Ectodermal cell (in vitro differentiated cells): Measurements from ENCODE around the gene PDS5B.

Experiments
- H3K27ac ChIP-seq: 2 replicates; pipeline ENCODE4 v1.7.0; 2013; ENCODE audit warnings: mild to moderate bottlenecking, low read depth, low read length; ENCODE audit not compliant: insufficient read depth, poor library complexity, severe bottlenecking
- H3K27me3 ChIP-seq: 2 replicates; pipeline ENCODE4 v1.7.0; 2013; ENCODE audit warnings: mild to moderate bottlenecking, low read length; ENCODE audit not compliant: insufficient read depth, control insufficient read depth, poor library complexity, severe bottlenecking
- H3K36me3 ChIP-seq: one replicate; pipeline ENCODE4 v1.7.0; 2013; ENCODE audit warnings: low read length; ENCODE audit not compliant: control insufficient read depth, insufficient read depth
- H3K4me1 ChIP-seq: one replicate; pipeline ENCODE4 v1.7.0; 2013; ENCODE audit warnings: low read length; ENCODE audit not compliant: control insufficient read depth, insufficient read depth
- H3K4me3 ChIP-seq: 2 replicates; pipeline ENCODE4 v1.7.0; 2013; ENCODE audit warnings: low read depth, low read length, control low read depth; ENCODE audit not compliant: insufficient read depth
- H3K9me3 ChIP-seq: 2 replicates; pipeline ENCODE4 v1.7.0; 2013; ENCODE audit warnings: mild to moderate bottlenecking, low read length, moderate library complexity; ENCODE audit not compliant: control insufficient read depth
- WGBS, 2 experiments: methylation state at CpG; one replicate each; pipeline ENCODE4 v1.1.7; 2013; ENCODE audit warnings: missing lambda C conversion rate in 2 of 2; 5-methylcytosine and 5-hydroxymethylcytosine counted together

PDS5B gene

GRCh38 chr13:32734511-32734910, 148.3 kb downstream of the PDS5B start:
- Histone ChIP-seq H3K4me3 (no peak overlapping the region), H3K9me3 (no peaks in the 10 kb centered on the region), H3K27ac (no peak overlapping the region), H3K4me1 (no peaks in the 10 kb centered on the region), H3K36me3 (no peaks in the 10 kb centered on the region), H3K27me3 (no peaks in the 10 kb centered on the region)
- 100% methylated on average over 1 of the region's 1 CpG for WGBS, 2 experiments

- Histone ChIP-seq H3K27me3 (no peaks in the 10 kb centered on the region), H3K4me3 (no peak overlapping the region), H3K9me3 (no peaks in the 10 kb centered on the region), H3K36me3 (no peaks in the 10 kb centered on the region), H3K4me1 (no peaks in the 10 kb centered on the region), H3K27ac (no peak overlapping the region)
Measured at GRCh38 chr13:32735859-32736258, 149.6 kb downstream of the PDS5B start.

GRCh38 chr13:32736648-32737047, 150.4 kb downstream of the PDS5B start:
- Histone ChIP-seq H3K4me1 (no peaks in the 10 kb centered on the region), H3K27me3 (no peaks in the 10 kb centered on the region), H3K9me3 (no peaks in the 10 kb centered on the region), H3K36me3 (no peaks in the 10 kb centered on the region), H3K27ac (no peak overlapping the region), H3K4me3 (no peak overlapping the region)
- 88 to 92% methylated on average over 4 of the region's 4 CpGs for WGBS, 2 experiments

- H3K27me3 ChIP-seq, result no peaks in the 10 kb centered on the region
- 95 to 97% methylated on average over 2 of the region's 2 CpGs for WGBS, 2 experiments
- no peaks in the 10 kb centered on the region for H3K4me1 ChIP-seq
- H3K27ac ChIP-seq, result no peak overlapping the region
- no peaks in the 10 kb centered on the region for H3K9me3 ChIP-seq
- no peak overlapping the region for H3K4me3 ChIP-seq
- no peaks in the 10 kb centered on the region for H3K36me3 ChIP-seq
Measured at GRCh38 chr13:32737111-32737571, 150.9 kb downstream of the PDS5B start.

GRCh38 chr13:32737679-32738078, 151.4 kb downstream of the PDS5B start:
- Histone ChIP-seq H3K27me3 (no peaks in the 10 kb centered on the region), H3K4me1 (no peaks in the 10 kb centered on the region), H3K9me3 (no peaks in the 10 kb centered on the region), H3K27ac (no peak overlapping the region), H3K36me3 (no peaks in the 10 kb centered on the region), H3K4me3 (no peak overlapping the region)
- no CpG with 5 or more reads among the region's 1 CpG for WGBS, 2 experiments

- Histone ChIP-seq H3K9me3 (no peaks in the 10 kb centered on the region), H3K36me3 (no peaks in the 10 kb centered on the region), H3K27me3 (no peaks in the 10 kb centered on the region), H3K4me3 (no peak overlapping the region), H3K27ac (no peak overlapping the region), H3K4me1 (no peaks in the 10 kb centered on the region)
- 59 to 79% methylated on average over 1 of the region's 1 CpG for WGBS, 2 experiments
Measured at GRCh38 chr13:32745509-32745908, 159.3 kb downstream of the PDS5B start.

GRCh38 chr13:32746474-32746873, 160.2 kb downstream of the PDS5B start:
- no peaks in the 10 kb centered on the region for H3K36me3 ChIP-seq

GRCh38 chr13:32748305-32748704, 162.1 kb downstream of the PDS5B start:
- WGBS, 2 experiments, result 80 to 92% methylated on average over 1 to 2 of the region's 2 CpGs
- Histone ChIP-seq H3K27me3 (no peaks in the 10 kb centered on the region), H3K36me3 (no peaks in the 10 kb centered on the region), H3K27ac (no peak overlapping the region), H3K9me3 (no peaks in the 10 kb centered on the region), H3K4me3 (no peak overlapping the region), H3K4me1 (no peaks in the 10 kb centered on the region)

More at GRCh38 chr13:32746474-32746873, 160.2 kb downstream of the PDS5B start:
- WGBS, 2 experiments, result 90 to 97% methylated on average over 3 of the region's 3 CpGs
- no peaks in the 10 kb centered on the region for H3K27me3 ChIP-seq
- no peak overlapping the region for H3K27ac ChIP-seq
- no peaks in the 10 kb centered on the region for H3K4me1 ChIP-seq
- no peaks in the 10 kb centered on the region for H3K9me3 ChIP-seq
- H3K4me3 ChIP-seq, result no peak overlapping the region

- 97% methylated on average over 4 of the region's 4 CpGs for WGBS, 2 experiments
- no peaks in the 10 kb centered on the region for H3K27me3 ChIP-seq
- no peaks in the 10 kb centered on the region for H3K9me3 ChIP-seq
- no peaks in the 10 kb centered on the region for H3K36me3 ChIP-seq
- no peak overlapping the region for H3K4me3 ChIP-seq
- H3K27ac ChIP-seq, result no peak overlapping the region
- H3K4me1 ChIP-seq, result no peaks in the 10 kb centered on the region
Measured at GRCh38 chr13:32751340-32751739, 165.1 kb downstream of the PDS5B start.

- no peak overlapping the region for H3K27ac ChIP-seq
- no peaks in the 10 kb centered on the region for H3K27me3 ChIP-seq
- H3K36me3 ChIP-seq, result no peaks in the 10 kb centered on the region
- 97 to 100% methylated on average over 2 to 4 of the region's 4 CpGs for WGBS, 2 experiments
- no peak overlapping the region for H3K4me3 ChIP-seq
- H3K9me3 ChIP-seq, result no peaks in the 10 kb centered on the region
- no peaks in the 10 kb centered on the region for H3K4me1 ChIP-seq
Measured at GRCh38 chr13:32752311-32752710, 166.1 kb downstream of the PDS5B start.

- Histone ChIP-seq H3K27ac (no peak overlapping the region), H3K27me3 (no peaks in the 10 kb centered on the region), H3K4me1 (no peaks in the 10 kb centered on the region), H3K9me3 (no peaks in the 10 kb centered on the region), H3K4me3 (no peak overlapping the region), H3K36me3 (no peaks in the 10 kb centered on the region)
- WGBS, 2 experiments, result 95 to 99% methylated on average over 3 of the region's 3 CpGs
Measured at GRCh38 chr13:32752997-32753606, 166.8 kb downstream of the PDS5B start.
